SH-SY5Y (cell line): ENCODE results near the gene PPA2.

Experiments
- GATA2 ChIP-seq: IDR thresholded peaks from 2 replicates; pipeline ENCODE4 v1.6.1; 2011; ENCODE audit warnings: mild to moderate bottlenecking, low read depth, low read length
- GATA3 ChIP-seq: IDR thresholded peaks from 2 replicates; pipeline ENCODE4 v1.6.1; 2011; ENCODE audit warnings: low read depth, mild to moderate bottlenecking, low read length, moderate library complexity

DNA sequence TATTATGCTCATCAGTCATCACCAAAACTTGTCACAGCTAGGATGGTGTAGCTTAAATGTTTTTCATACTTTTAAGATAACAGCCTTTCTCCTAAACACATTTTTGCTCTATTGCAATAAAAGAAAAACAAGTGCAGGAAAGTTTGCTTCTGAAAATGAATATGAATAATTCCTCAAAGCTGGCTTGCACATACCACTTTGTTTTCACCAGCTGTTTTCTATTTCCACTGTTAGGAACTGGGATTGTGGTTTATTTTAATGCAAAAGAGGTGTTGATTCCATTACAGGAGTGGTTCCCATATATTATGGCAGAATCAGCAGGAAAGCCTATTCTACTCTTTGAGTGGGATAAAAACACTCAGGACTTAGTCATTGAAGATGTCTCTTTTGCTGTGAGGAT lies 145.9 kb downstream of the PPA2 start:
- TF ChIP-seq GATA3 (no peak), GATA2 (no peak)
